GM18498 (cell line): ENCODE measurements around the gene VCAM1.
"Not testable (repeated sequence)": the region's sequence is repeated elsewhere in the genome, so short reads cannot be mapped to it uniquely, and the experiment has no call there.

Experiments
- ATAC-seq: cut with Tn5 transposase; IDR thresholded peaks from one replicate; pipeline ENCODE4 v1.9.1; 2021; ENCODE audit warnings: mild to moderate bottlenecking, moderate library complexity; ENCODE audit not compliant: unreplicated experiment

The VCAM1 gene

GRCh38 chr1:100719490-100719889 lies at the start of gene VCAM1:
VCAM1 (plus strand) TSS chr1:100719742; CDS start chr1:100719861, 119 bp downstream.
- ATAC-seq = peak; percentile 71

GRCh38 chr1:100670083-100670482 lies 49.5 kb upstream of the VCAM1 start:
- ATAC-seq = no peak

GRCh38 chr1:100671601-100672000 lies 47.9 kb upstream of the VCAM1 start:
- ATAC-seq = no peak

GRCh38 chr1:100683448-100684349 lies 35.8 kb upstream of the VCAM1 start:
- ATAC-seq = no peak

GRCh38 chr1:100699744-100700143 lies 19.8 kb upstream of the VCAM1 start:
- no peak for ATAC-seq

- ATAC-seq = no peak
These were observed 19.0 kb upstream of the VCAM1 start for GRCh38 chr1:100700586-100700985.

- ATAC-seq = no peak
These were observed 16.5 kb upstream of the VCAM1 start for GRCh38 chr1:100703052-100703451.

GRCh38 chr1:100703716-100704115 lies 15.8 kb upstream of the VCAM1 start:
- ATAC-seq = no peak

GRCh38 chr1:100704473-100704872 lies 15.1 kb upstream of the VCAM1 start:
- ATAC-seq = no peak

- no peak for ATAC-seq
These were observed 13.2 kb upstream of the VCAM1 start for GRCh38 chr1:100706296-100706695.

- ATAC-seq = no peak
These were observed 12.7 kb upstream of the VCAM1 start for GRCh38 chr1:100706856-100707255.

GRCh38 chr1:100708476-100709062 lies 11.0 kb upstream of the VCAM1 start:
- no peak for ATAC-seq

- no peak for ATAC-seq
These were observed 8.4 kb upstream of the VCAM1 start for GRCh38 chr1:100710906-100711682.

- not testable (repeated sequence) for ATAC-seq
These were observed 6.5 kb upstream of the VCAM1 start for GRCh38 chr1:100713027-100713426.

- no peak for ATAC-seq
These were observed 5.9 kb upstream of the VCAM1 start for GRCh38 chr1:100713626-100714025.

- no peak for ATAC-seq
These were observed 4.9 kb upstream of the VCAM1 start for GRCh38 chr1:100714599-100714998.

GRCh38 chr1:100717218-100717617 lies 2.3 kb upstream of the VCAM1 start:
- ATAC-seq = no peak

GRCh38 chr1:100718581-100718980 lies 961 bp upstream of the VCAM1 start:
- ATAC-seq = no peak

- ATAC-seq = no peak
These were observed 559 bp downstream of the VCAM1 start for GRCh38 chr1:100720101-100720500.

GRCh38 chr1:100720751-100721150 lies 1.2 kb downstream of the VCAM1 start:
- no peak for ATAC-seq

- no peak for ATAC-seq
These were observed 2.1 kb downstream of the VCAM1 start for GRCh38 chr1:100721526-100722207.
